ENCODE data around the gene LCP1. TPM values are rescaled to one million over a fixed set of nuclear protein-coding genes. Genes with fewer than 3 reads are reported as not detected.

LCP1 gene
- polyA plus RNA-seq, 1 donor, result 41.1 TPM

DNA sequence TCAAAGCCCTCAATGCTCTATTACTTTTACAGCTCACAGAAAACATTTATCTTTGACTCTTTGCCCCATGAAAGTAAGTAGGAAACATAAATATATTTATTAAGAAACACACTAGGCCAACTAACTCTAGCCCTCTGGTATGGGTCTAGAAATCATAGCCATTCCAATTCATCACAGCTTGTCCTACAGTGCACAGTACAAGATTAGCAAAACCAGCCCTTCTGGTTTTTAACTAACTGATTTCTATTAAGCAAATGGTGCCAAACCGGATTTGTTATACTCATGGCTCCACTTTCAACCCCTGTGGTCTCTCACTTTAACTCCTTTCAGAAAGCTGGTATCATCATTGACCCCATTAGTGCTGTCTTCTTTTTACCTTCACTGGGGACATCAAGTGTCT, 24.2 kb upstream of the LCP1 start:
- no peaks in the 10 kb centered on the region for H3K36me3 ChIP-seq (ENCODE audit: control insufficient read depth, insufficient read depth, low read length)
- H3K27me3 ChIP-seq (ENCODE audit: control insufficient read depth, insufficient read depth, low read length), result peaks cover 6% of the 10 kb centered on the region
- no peak for DNase-seq
- no peaks in the 10 kb centered on the region for H3K4me1 ChIP-seq (ENCODE audit: control insufficient read depth, insufficient read depth, low read length)
- no peak overlapping the region for H3K4me3 ChIP-seq (ENCODE audit: low read length)
- no CpG with 5 or more reads among the region's 1 CpG for WGBS (ENCODE audit: insufficient coverage, low lambda C conversion rate)
- H3K27ac ChIP-seq (ENCODE audit: low read length), result no peak overlapping the region
- no peaks in the 10 kb centered on the region for H3K9me3 ChIP-seq (ENCODE audit: control insufficient read depth, low read depth, low read length)

DNA sequence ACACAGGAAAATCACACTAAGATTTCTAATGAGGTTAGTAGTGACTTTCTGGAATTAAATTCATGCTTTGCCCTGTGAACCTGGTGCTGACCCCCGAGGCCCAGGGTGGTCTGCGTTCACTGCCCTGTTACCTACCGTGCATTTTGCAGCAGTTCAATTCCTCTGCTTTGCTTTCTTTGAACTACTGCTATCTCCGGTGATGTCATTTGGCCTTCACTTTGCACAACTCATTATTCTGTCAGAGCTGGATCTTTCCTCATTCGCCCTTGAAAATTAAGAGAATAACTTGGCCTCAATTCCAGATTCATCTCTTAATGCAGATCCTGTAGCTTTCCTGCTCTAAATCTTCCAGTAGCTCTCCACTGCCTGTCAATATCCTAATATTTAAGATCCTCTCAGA, 21.0 kb upstream of the LCP1 start:
- no peaks in the 10 kb centered on the region for H3K4me1 ChIP-seq (ENCODE audit: control insufficient read depth, insufficient read depth, low read length)
- no peaks in the 10 kb centered on the region for H3K36me3 ChIP-seq (ENCODE audit: control insufficient read depth, insufficient read depth, low read length)
- WGBS (ENCODE audit: insufficient coverage, low lambda C conversion rate), result 70% methylated on average over 2 of the region's 5 CpGs
- DNase-seq, result no peak
- H3K27me3 ChIP-seq (ENCODE audit: control insufficient read depth, insufficient read depth, low read length), result no peaks in the 10 kb centered on the region
- no peak overlapping the region for H3K4me3 ChIP-seq (ENCODE audit: low read length)
- H3K9me3 ChIP-seq (ENCODE audit: control insufficient read depth, low read depth, low read length), result no peaks in the 10 kb centered on the region
- H3K27ac ChIP-seq (ENCODE audit: low read length), result no peak overlapping the region

DNA sequence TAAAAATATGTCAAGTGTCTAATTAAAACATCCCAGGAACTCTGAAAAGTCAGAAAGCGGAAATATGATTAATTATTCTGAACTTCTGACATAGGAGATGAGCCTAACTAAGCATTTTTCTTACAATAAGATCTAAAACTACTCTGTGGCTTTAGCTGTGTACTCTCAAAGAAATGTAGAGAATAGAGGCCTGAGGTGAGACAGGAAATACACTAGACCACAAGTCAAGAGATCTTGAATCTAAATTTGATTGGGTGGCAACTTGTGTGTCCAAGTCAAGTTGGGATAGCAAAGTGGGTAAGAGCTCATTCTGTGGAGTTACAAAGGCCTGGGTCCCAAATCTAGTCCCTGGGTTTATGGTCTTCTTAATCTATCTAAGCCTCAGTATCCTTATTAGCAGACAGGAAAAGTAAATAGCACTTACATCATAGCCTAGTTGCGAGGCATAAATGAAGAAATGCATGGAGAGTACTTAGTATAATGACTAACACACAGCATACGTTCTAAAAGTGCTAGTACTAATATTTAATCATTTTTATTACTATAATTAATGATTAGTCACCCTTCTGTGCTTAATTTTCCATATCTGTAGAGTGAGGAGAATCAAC, 20.3 kb upstream of the LCP1 start:
- WGBS (ENCODE audit: insufficient coverage, low lambda C conversion rate), result 89% methylated on average over 1 of the region's 3 CpGs
- Histone ChIP-seq H3K27ac (ENCODE audit: low read length) (no peak overlapping the region), H3K27me3 (ENCODE audit: control insufficient read depth, insufficient read depth, low read length) (no peaks in the 10 kb centered on the region), H3K4me3 (ENCODE audit: low read length) (no peak overlapping the region), H3K9me3 (ENCODE audit: control insufficient read depth, low read depth, low read length) (no peaks in the 10 kb centered on the region), H3K36me3 (ENCODE audit: control insufficient read depth, insufficient read depth, low read length) (no peaks in the 10 kb centered on the region), H3K4me1 (ENCODE audit: control insufficient read depth, insufficient read depth, low read length) (no peaks in the 10 kb centered on the region)
- DNase-seq, result no peak

DNA sequence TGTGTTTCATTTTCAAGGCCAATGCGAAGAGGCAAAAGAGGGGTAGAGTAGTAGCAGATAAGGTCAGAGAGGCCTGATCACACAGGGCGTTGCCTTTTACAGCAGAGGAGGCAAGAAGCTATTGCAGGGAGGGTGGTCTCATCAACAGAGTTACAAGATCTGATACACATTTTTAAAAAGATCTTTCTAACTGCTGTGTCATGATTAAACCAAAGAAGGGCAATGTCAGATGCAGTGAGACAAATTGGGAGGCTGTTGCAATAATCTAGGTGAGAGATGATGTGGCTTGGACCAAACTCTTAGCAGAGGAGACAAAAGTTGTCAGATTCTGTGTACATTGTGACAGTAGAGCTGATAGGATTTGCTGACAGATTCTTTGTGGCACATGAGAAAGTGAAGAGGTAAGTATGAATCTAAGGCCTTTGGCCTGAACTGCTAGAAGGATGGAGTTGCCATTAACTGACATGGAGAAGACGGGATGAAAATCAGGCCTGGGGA, 16.8 kb upstream of the LCP1 start:
- Histone ChIP-seq H3K4me1 (ENCODE audit: control insufficient read depth, insufficient read depth, low read length) (no peaks in the 10 kb centered on the region), H3K9me3 (ENCODE audit: control insufficient read depth, low read depth, low read length) (no peaks in the 10 kb centered on the region), H3K27ac (ENCODE audit: low read length) (no peak overlapping the region), H3K4me3 (ENCODE audit: low read length) (no peak overlapping the region), H3K36me3 (ENCODE audit: control insufficient read depth, insufficient read depth, low read length) (no peaks in the 10 kb centered on the region), H3K27me3 (ENCODE audit: control insufficient read depth, insufficient read depth, low read length) (no peaks in the 10 kb centered on the region)
- DNase-seq, result no peak
- 100% methylated on average over 1 of the region's 3 CpGs for WGBS (ENCODE audit: insufficient coverage, low lambda C conversion rate)

DNA sequence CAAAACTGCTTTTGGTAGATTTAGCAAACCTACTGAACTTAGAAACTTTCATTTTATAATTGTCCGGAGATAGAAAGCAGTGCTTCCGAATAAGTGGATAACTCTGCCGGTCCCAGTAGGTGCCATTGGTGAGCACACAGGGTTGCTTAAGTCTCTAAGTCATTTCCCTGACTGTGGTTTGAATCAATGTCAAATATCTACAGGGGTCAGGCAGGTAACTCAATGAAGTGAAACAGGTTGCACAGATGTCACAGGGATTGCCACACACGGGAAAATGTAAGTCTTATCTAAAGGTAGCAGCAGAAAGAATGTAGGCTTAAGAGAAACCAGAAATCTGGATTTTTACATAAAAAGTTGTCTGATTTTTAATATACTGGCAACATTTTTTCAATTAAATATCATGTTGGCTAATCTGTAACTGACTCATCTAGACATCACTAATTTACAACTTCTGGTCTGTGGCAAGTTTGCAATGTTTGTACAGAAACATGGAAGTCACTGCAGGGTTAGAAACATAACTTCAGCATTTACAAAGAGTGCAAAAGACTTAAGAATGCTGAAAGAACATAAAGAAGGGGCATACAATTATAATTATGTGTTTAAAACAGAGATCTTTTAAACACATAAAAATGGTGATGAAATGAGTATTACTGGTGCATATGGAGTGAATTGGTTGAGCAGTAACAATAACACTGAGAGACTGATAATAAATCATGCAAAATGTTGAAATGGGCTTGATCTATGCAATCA, 15.5 kb upstream of the LCP1 start:
- H3K27ac ChIP-seq (ENCODE audit: low read length), result no peak overlapping the region
- no peak overlapping the region for H3K4me3 ChIP-seq (ENCODE audit: low read length)
- 100% methylated on average over 1 of the region's 4 CpGs for WGBS (ENCODE audit: insufficient coverage, low lambda C conversion rate)
- no peaks in the 10 kb centered on the region for H3K9me3 ChIP-seq (ENCODE audit: control insufficient read depth, low read depth, low read length)
- no peaks in the 10 kb centered on the region for H3K4me1 ChIP-seq (ENCODE audit: control insufficient read depth, insufficient read depth, low read length)
- no peaks in the 10 kb centered on the region for H3K27me3 ChIP-seq (ENCODE audit: control insufficient read depth, insufficient read depth, low read length)
- H3K36me3 ChIP-seq (ENCODE audit: control insufficient read depth, insufficient read depth, low read length), result no peaks in the 10 kb centered on the region
- DNase-seq, result no peak

DNA sequence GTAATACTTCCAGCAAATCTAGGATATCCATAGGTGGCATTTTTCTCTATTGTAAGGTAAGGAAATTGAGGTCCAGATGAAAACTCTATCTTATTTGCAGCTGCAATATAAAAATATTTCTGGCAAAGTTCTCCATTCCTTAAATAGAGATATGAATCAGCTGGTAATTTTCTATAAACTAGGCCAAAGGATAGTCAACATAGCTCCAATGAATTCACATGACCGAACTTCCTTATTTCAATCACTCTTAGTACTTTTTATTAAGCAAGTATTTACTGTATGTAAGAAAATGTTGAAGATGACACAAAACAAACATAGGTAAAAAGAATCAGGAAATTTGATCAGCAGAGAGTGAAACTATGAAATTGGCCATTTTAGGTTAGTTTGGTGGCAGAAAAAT, 13.0 kb upstream of the LCP1 start:
- no peaks in the 10 kb centered on the region for H3K36me3 ChIP-seq (ENCODE audit: control insufficient read depth, insufficient read depth, low read length)
- H3K4me1 ChIP-seq (ENCODE audit: control insufficient read depth, insufficient read depth, low read length), result no peaks in the 10 kb centered on the region
- no peak overlapping the region for H3K4me3 ChIP-seq (ENCODE audit: low read length)
- H3K27me3 ChIP-seq (ENCODE audit: control insufficient read depth, insufficient read depth, low read length), result no peaks in the 10 kb centered on the region
- no peak overlapping the region for H3K27ac ChIP-seq (ENCODE audit: low read length)
- DNase-seq, result no peak
- WGBS (ENCODE audit: insufficient coverage, low lambda C conversion rate), result 100% methylated on average over 1 of the region's 1 CpG
- no peaks in the 10 kb centered on the region for H3K9me3 ChIP-seq (ENCODE audit: control insufficient read depth, low read depth, low read length)

DNA sequence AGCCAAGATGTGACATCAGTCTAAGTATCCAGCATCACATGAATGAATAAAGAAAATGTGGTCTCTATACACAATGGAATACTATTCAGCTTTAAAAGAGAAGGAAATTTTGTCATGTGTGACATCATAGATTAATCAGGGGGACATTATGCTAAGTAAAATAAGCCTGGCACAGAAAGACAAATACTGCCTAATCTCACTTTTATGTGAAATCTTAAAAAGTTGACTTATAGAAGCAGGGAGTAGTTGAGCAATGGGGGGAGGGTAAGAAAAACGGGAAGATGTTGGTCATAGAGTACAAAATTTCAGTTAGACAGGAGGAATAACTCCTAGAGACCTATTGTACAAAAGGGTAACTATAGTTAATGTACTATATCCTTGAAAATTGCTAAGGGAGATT, 10.4 kb upstream of the LCP1 start:
- Histone ChIP-seq H3K9me3 (ENCODE audit: control insufficient read depth, low read depth, low read length) (no peaks in the 10 kb centered on the region), H3K27me3 (ENCODE audit: control insufficient read depth, insufficient read depth, low read length) (no peaks in the 10 kb centered on the region), H3K27ac (ENCODE audit: low read length) (no peak overlapping the region), H3K4me3 (ENCODE audit: low read length) (no peak overlapping the region), H3K4me1 (ENCODE audit: control insufficient read depth, insufficient read depth, low read length) (no peaks in the 10 kb centered on the region), H3K36me3 (ENCODE audit: control insufficient read depth, insufficient read depth, low read length) (no peaks in the 10 kb centered on the region)
- 89% methylated on average over 1 of the region's 1 CpG for WGBS (ENCODE audit: insufficient coverage, low lambda C conversion rate)
- DNase-seq, result no peak

DNA sequence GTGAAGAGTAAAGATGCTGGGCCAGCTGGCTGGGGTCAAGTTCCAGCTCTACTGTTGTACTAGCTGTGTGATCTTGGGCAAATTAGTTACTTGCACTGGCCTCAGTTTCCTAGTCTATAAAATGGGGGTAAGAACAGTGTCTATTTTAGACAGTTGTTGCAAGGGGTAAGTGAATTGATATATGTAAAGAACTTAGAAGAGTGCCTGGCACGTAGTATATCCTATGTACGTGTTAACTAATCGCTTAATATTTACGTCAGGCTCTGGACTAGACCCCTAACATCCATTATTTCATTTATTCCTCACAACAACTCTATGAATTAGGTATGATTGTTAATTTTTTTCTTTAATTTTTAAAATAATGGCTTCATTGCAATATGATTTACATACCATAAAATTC, 3.7 kb upstream of the LCP1 start:
- 100% methylated on average over 4 of the region's 4 CpGs for WGBS (ENCODE audit: insufficient coverage, low lambda C conversion rate)

DNA sequence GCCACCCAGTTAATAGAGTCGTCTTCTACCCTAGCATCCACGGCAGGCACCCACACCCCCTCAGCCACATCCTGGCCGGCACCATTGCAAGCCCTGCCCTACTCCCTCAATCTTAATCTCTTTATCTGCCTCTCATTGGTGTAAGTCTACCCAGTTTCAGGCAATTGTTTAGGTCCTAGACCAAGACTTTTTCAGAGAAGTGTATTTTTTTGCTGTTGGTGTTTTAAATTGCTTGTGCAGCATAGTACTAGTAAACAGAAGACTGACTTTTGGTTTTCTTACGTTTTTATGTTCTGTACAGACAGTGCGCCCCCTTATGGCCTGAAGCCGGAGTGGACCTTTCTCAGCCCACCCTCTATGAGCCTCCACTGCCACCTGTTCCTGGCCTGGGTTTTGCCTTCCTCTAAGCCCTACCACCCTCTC, 2.3 kb upstream of the LCP1 start:
- no peaks in the 10 kb centered on the region for H3K27me3 ChIP-seq (ENCODE audit: control insufficient read depth, insufficient read depth, low read length)
- DNase-seq, result no peak
- H3K4me1 ChIP-seq (ENCODE audit: control insufficient read depth, insufficient read depth, low read length), result no peaks in the 10 kb centered on the region
- no peaks in the 10 kb centered on the region for H3K36me3 ChIP-seq (ENCODE audit: control insufficient read depth, insufficient read depth, low read length)
- no peaks in the 10 kb centered on the region for H3K9me3 ChIP-seq (ENCODE audit: control insufficient read depth, low read depth, low read length)
- H3K27ac ChIP-seq (ENCODE audit: low read length), result no peak overlapping the region
- WGBS (ENCODE audit: insufficient coverage, low lambda C conversion rate), result 50% methylated on average over 2 of the region's 6 CpGs
- no peak overlapping the region for H3K4me3 ChIP-seq (ENCODE audit: low read length)

More for the DNA sequence above, 3.7 kb upstream of the LCP1 start:
- no peaks in the 10 kb centered on the region for H3K27me3 ChIP-seq (ENCODE audit: control insufficient read depth, insufficient read depth, low read length)
- H3K4me3 ChIP-seq (ENCODE audit: low read length), result no peak overlapping the region
- H3K36me3 ChIP-seq (ENCODE audit: control insufficient read depth, insufficient read depth, low read length), result no peaks in the 10 kb centered on the region
- H3K9me3 ChIP-seq (ENCODE audit: control insufficient read depth, low read depth, low read length), result no peaks in the 10 kb centered on the region
- H3K4me1 ChIP-seq (ENCODE audit: control insufficient read depth, insufficient read depth, low read length), result no peaks in the 10 kb centered on the region
- no peak overlapping the region for H3K27ac ChIP-seq (ENCODE audit: low read length)
- DNase-seq, result no peak

DNA sequence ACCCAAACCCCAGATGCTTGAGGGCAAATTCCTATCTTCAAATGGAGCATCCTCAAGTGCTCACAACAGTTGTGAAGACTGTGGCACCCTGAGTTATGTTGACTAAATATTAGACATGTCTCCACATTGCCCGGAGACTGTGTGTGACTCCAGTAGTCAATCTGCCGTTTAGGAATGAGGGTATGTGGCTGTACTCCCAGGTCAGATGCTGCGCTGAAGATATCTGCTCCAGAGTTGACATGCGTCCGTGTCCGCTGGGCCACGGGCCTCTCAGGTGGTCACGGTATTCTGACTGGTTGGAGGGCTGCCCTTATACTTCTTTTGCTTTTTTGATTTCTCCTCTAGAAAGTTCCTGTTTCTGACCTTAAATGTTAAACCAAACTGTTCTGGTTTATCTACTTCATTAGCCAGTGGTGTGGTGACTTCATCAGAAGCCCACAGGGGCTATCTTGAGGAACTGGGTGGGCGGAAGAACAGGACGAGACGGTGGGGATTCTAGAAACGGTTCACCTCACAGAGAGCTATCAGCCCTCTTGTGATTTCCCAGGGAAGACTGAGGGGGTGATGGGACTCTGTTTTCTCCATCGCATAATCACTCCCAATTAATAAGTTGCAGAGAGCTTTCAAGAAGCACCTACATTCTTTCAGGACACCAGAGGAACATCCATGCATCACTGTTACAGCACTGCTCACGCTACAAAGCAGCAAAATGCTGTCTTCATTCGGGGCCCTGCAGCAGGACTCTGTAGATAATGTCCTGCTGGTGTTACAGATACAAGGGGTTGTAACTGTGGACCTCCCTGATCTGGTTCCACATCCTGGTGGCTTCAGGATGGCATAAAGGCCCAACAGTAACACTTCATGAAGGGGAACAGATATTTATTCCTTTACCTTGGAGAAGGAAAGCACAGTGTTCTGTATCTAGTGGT, 1.3 kb upstream of the LCP1 start:
- Histone ChIP-seq H3K9me3 (ENCODE audit: control insufficient read depth, low read depth, low read length) (no peaks in the 10 kb centered on the region), H3K4me1 (ENCODE audit: control insufficient read depth, insufficient read depth, low read length) (no peaks in the 10 kb centered on the region), H3K27ac (ENCODE audit: low read length) (no peak overlapping the region), H3K27me3 (ENCODE audit: control insufficient read depth, insufficient read depth, low read length) (no peaks in the 10 kb centered on the region), H3K36me3 (ENCODE audit: control insufficient read depth, insufficient read depth, low read length) (no peaks in the 10 kb centered on the region), H3K4me3 (ENCODE audit: low read length) (no peak overlapping the region)
- WGBS (ENCODE audit: insufficient coverage, low lambda C conversion rate), result no CpG with 5 or more reads among the region's 15 CpGs
- DNase-seq, result no peak

All from large intestine (tissue), 3 donors.